Measurements from ENCODE around the gene FILIP1L. TPM values are rescaled to one million over a fixed set of nuclear protein-coding genes. Genes with fewer than 3 reads are reported as not detected.

Gene FILIP1L
- total and polyA plus RNA-seq, 2 donors (not counting 1 experiment from before 2014, with no cell fraction given): 0.32 to 0.48 TPM

DNA sequence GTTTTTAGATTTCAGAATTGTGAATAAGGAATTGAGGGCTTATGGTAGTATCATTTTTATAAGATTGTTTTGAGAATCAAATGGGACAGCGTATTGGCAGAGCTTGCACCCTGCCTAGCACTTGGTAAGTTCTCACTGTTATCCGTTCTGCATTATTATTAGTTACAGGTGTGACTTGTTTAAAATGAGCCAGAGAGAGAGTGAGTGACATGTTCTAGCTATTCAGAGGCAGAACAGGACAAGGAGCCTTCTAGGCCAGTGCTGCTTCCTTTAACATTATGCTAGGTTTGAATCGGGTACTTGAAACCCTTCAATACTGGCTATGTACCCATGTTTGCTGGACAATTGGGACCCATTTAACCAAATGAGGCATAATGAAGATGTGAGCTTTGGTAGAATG is 133.7 kb downstream of the FILIP1L start:
- Histone ChIP-seq H3K4me3 (ENCODE audit: control extremely low read depth in 1 of 5, extremely low read depth in 1 of 5, insufficient read depth in 1 of 5, low read depth in 2 of 5, low read length in 4 of 5) (no peak overlapping the region), H3K36me3 (replicated peaks in 1 of 2; ENCODE audit: control extremely low read depth in 1 of 2, control insufficient read depth in 1 of 2, extremely low read depth in 1 of 2, insufficient read depth in 2 of 2, low read length in 1 of 2) (no peaks in the 10 kb centered on the region), H3K9ac (ENCODE audit: low read length) (no peak overlapping the region), H3K4me2 (replicated peaks; ENCODE audit: low read depth, low read length, poor library complexity, severe bottlenecking) (no peak overlapping the region), H3K79me2 (ENCODE audit: control insufficient read depth, insufficient read depth, low read length) (no peaks in the 10 kb centered on the region), H3K9me3 (ENCODE audit: control extremely low read depth in 1 of 3, control insufficient read depth in 2 of 3, insufficient read depth in 1 of 3, low read length in 2 of 3) (no peaks in the 10 kb centered on the region), H3K27ac (ENCODE audit: low read length in 2 of 2) (no peak overlapping the region), H3K27me3 (replicated peaks in 1 of 4; ENCODE audit: control extremely low read depth in 1 of 4, control insufficient read depth in 3 of 4, insufficient read depth in 4 of 4, low read length in 3 of 4) (no peaks in the 10 kb centered on the region), H2AFZ (ENCODE audit: insufficient read depth, low read depth, low read length, poor library complexity, severe bottlenecking) (no peak overlapping the region), H3K4me1 (ENCODE audit: control insufficient read depth in 2 of 2, insufficient read depth in 2 of 2, low read length in 2 of 2) (peaks cover 0 to 7% of the 10 kb centered on the region in 2 donors), H4K20me1 (ENCODE audit: control insufficient read depth, insufficient read depth, low read length, poor library complexity, severe bottlenecking) (no peaks in the 10 kb centered on the region)
- Mint-ChIP-seq H3K27me3 (no peaks in the 10 kb centered on the region), H3K4me1 (peaks cover 6% of the 10 kb centered on the region), H3K9me3 (ENCODE audit: insufficient read depth) (no peaks in the 10 kb centered on the region), H3K27ac (no peak overlapping the region), H3K4me3 (no peak overlapping the region)
- ChIA-PET POLR2A (no interaction called here), CTCF (no interaction called here)
- WGBS (ENCODE audit: insufficient coverage): 100% methylated on average over 2 of the region's 3 CpGs
- no peak for DNase-seq
- TF ChIP-seq EZH2 (IDR thresholded peaks at IDR 0.05; ENCODE audit: borderline replicate concordance, insufficient read depth, low read depth, low read length, poor library complexity, severe bottlenecking): no peak
- no peak for TF ChIP-seq CTCF (IDR thresholded peaks at IDR 0.05)
- intact Hi-C loops (cut with micrococcal nuclease): no loop called here
- no peak for ATAC-seq (ENCODE audit: low read depth)

- ChIA-PET POLR2A (no interaction called here), CTCF (no interaction called here)
- H3K4me1 ChIP-seq (ENCODE audit: control insufficient read depth in 2 of 2, insufficient read depth in 2 of 2, low read length in 2 of 2): peaks cover 0 to 7% of the 10 kb centered on the region in 2 donors
- intact Hi-C loops (cut with micrococcal nuclease): no loop called here
- DNase-seq (no peak), ATAC-seq (ENCODE audit: low read depth) (no peak)
- no peak overlapping the region for H3K27ac ChIP-seq (ENCODE audit: low read length in 2 of 2)
- no peaks in the 10 kb centered on the region for H3K27me3 ChIP-seq (replicated peaks in 1 of 4; ENCODE audit: control extremely low read depth in 1 of 4, control insufficient read depth in 3 of 4, insufficient read depth in 4 of 4, low read length in 3 of 4)
- H3K79me2 ChIP-seq (ENCODE audit: control insufficient read depth, insufficient read depth, low read length): no peaks in the 10 kb centered on the region
- no peak overlapping the region for H2AFZ ChIP-seq (ENCODE audit: insufficient read depth, low read depth, low read length, poor library complexity, severe bottlenecking)
- WGBS (ENCODE audit: insufficient coverage): no CpG with 5 or more reads among the region's 1 CpG
- no peak overlapping the region for H3K9ac ChIP-seq (ENCODE audit: low read length)
- no peak overlapping the region for H3K4me3 ChIP-seq (ENCODE audit: control extremely low read depth in 1 of 5, extremely low read depth in 1 of 5, insufficient read depth in 1 of 5, low read depth in 2 of 5, low read length in 4 of 5)
- H3K9me3 ChIP-seq (ENCODE audit: control extremely low read depth in 1 of 3, control insufficient read depth in 2 of 3, insufficient read depth in 1 of 3, low read length in 2 of 3): no peaks in the 10 kb centered on the region
- Mint-ChIP-seq H3K9me3 (ENCODE audit: insufficient read depth) (no peaks in the 10 kb centered on the region), H3K27me3 (no peaks in the 10 kb centered on the region), H3K4me3 (no peak overlapping the region), H3K4me1 (peaks cover 6% of the 10 kb centered on the region), H3K27ac (no peak overlapping the region)
- H3K4me2 ChIP-seq (replicated peaks; ENCODE audit: low read depth, low read length, poor library complexity, severe bottlenecking): no peak overlapping the region
- no peaks in the 10 kb centered on the region for H4K20me1 ChIP-seq (ENCODE audit: control insufficient read depth, insufficient read depth, low read length, poor library complexity, severe bottlenecking)
- TF ChIP-seq CTCF (IDR thresholded peaks at IDR 0.05): no peak
- no peak for TF ChIP-seq EZH2 (IDR thresholded peaks at IDR 0.05; ENCODE audit: borderline replicate concordance, insufficient read depth, low read depth, low read length, poor library complexity, severe bottlenecking)
- H3K36me3 ChIP-seq (replicated peaks in 1 of 2; ENCODE audit: control extremely low read depth in 1 of 2, control insufficient read depth in 1 of 2, extremely low read depth in 1 of 2, insufficient read depth in 2 of 2, low read length in 1 of 2): no peaks in the 10 kb centered on the region
These were observed 136.1 kb downstream of the FILIP1L start for GRCh38 chr3:99978221-99978620.

Measured in B cell (primary cell).